Keratinocyte (primary cell): ENCODE data around the gene LTBP2. TPM values are rescaled to one million over a fixed set of nuclear protein-coding genes. Genes with fewer than 3 reads are reported as not detected.
A peak's percentile ranks its signal among the peaks of the same experiment; 100 is the strongest.

ENCODE experiments used
- DNase-seq: peaks from one replicate; pipeline ENCODE4 v3.0.0-alpha.2; 2011; ENCODE audit warnings: low read depth, missing footprints, low spot score
- FAIRE-seq: peaks from 2 replicates; lab custom pipeline; 2011; peaks lifted over from hg19 to GRCh38; lab: Jason Lieb, UNC
- H2AFZ ChIP-seq: 2 replicates; pipeline ENCODE4 v1.6.0; 2012; ENCODE audit warnings: low read length, control low read depth, inconsistent platforms; ENCODE audit not compliant: control insufficient read depth
- H3K27ac ChIP-seq: 2 replicates; pipeline ENCODE4 v1.5.1; 2011; ENCODE audit warnings: low read length; ENCODE audit not compliant: control insufficient read depth, insufficient read depth
- H3K27me3 ChIP-seq: 3 replicates; pipeline ENCODE4 v1.6.0; 2011; ENCODE audit warnings: low read length; ENCODE audit not compliant: control insufficient read depth, insufficient read depth; ENCODE audit errors: extremely low read depth
- H3K36me3 ChIP-seq, 2 experiments: 2 replicates in 1 of 2; 3 replicates in 1 of 2; pipeline ENCODE4 v1.5.1; 2011; ENCODE audit warnings: low read length in 2 of 2, mild to moderate bottlenecking in 1 of 2; ENCODE audit not compliant: control insufficient read depth in 2 of 2, insufficient read depth in 2 of 2; ENCODE audit errors: extremely low read depth in 1 of 2
- H3K4me1 ChIP-seq: 3 replicates; pipeline ENCODE4 v1.5.1; 2011; ENCODE audit warnings: low read length; ENCODE audit not compliant: control insufficient read depth, insufficient read depth; ENCODE audit errors: extremely low read depth
- H3K4me2 ChIP-seq: 3 replicates; pipeline ENCODE4 v1.6.0; 2011; ENCODE audit warnings: low read depth, low read length; ENCODE audit not compliant: control insufficient read depth, insufficient read depth; ENCODE audit errors: extremely low read depth
- H3K4me3 ChIP-seq, 3 experiments: fragments of 200-600 bp in 1 of 3; sonication (generic) in 1 of 3; 2 replicates in 2 of 3; 3 replicates in 1 of 3; pipeline ENCODE4 v1.5.1; 2011 to 2016; ENCODE audit warnings: low read length in 3 of 3, mild to moderate bottlenecking in 3 of 3, control low read depth in 2 of 3, inconsistent platforms in 1 of 3, low read depth in 1 of 3, mixed read lengths in 1 of 3, mixed run types in 1 of 3, moderate library complexity in 1 of 3; ENCODE audit not compliant: control insufficient read depth in 2 of 3, insufficient read depth in 2 of 3; ENCODE audit errors: extremely low read depth in 1 of 3
- H3K79me2 ChIP-seq: 2 replicates; pipeline ENCODE4 v1.6.0; 2012; ENCODE audit warnings: low read length; ENCODE audit not compliant: control insufficient read depth, insufficient read depth
- H3K9ac ChIP-seq: 3 replicates; pipeline ENCODE4 v1.6.0; 2011; ENCODE audit warnings: low read length; ENCODE audit not compliant: control insufficient read depth, insufficient read depth; ENCODE audit errors: extremely low read depth
- H3K9me1 ChIP-seq: 3 replicates; pipeline ENCODE4 v1.6.0; 2011; ENCODE audit warnings: low read length; ENCODE audit not compliant: control insufficient read depth, insufficient read depth; ENCODE audit errors: extremely low read depth
- H3K9me3 ChIP-seq: 2 replicates; pipeline ENCODE4 v1.5.1; 2012; ENCODE audit warnings: low read depth, low read length; ENCODE audit not compliant: control insufficient read depth
- H4K20me1 ChIP-seq: 3 replicates; pipeline ENCODE4 v1.6.0; 2011; ENCODE audit warnings: low read length; ENCODE audit not compliant: control insufficient read depth, insufficient read depth; ENCODE audit errors: extremely low read depth
- EZH2 ChIP-seq: IDR thresholded peaks from one replicate; pipeline ENCODE4 v1.6.1; 2012; ENCODE audit warnings: inconsistent platforms, mild to moderate bottlenecking, low read length, moderate library complexity
- dilution Hi-C: fragments of 300-500 bp; cut with MboI; formaldehyde crosslinking; loops from one replicate; pipeline ENCODE4 v1.7.0; 2020; ENCODE audit warnings: low sequenced_read_pairs; ENCODE audit not compliant: extremely low pct_ligation_motif_present
- polyA plus RNA-seq, 5 experiments: library from polyadenylated mRNA; depleted of rRNA in 3 of 5; stranded (reverse) in 3 of 5; stranded (forward) in 1 of 5; unstranded in 1 of 5; fragments of >200 nt; gene quantifications; 1 replicate in 1 of 5; 2 replicates in 3 of 5; 3 replicates in 1 of 5; pipeline versions ENCODE4 v1.2.1 to v1.2.3, GENCODE V29; 2011 to 2012; ENCODE audit warnings: missing spikeins in 2 of 5, low read depth in 1 of 5, low replicate concordance in 1 of 5
- TF ChIP-seq, protein P1 (sequence below), 3 experiments: IDR thresholded peaks in 1 of 3; conservative IDR thresholded peaks in 1 of 3; optimal IDR thresholded peaks in 1 of 3; 2 replicates in 2 of 3; 3 replicates in 1 of 3; pipeline versions ENCODE3 to v1.5.1; 2011; ENCODE audit warnings: low read length in 3 of 3, mild to moderate bottlenecking in 3 of 3, moderate library complexity in 2 of 3, control low read depth in 1 of 3, inconsistent platforms in 1 of 3; ENCODE audit not compliant: insufficient read depth in 2 of 3; ENCODE audit errors: extremely low read depth in 1 of 3

The LTBP2 gene
- polyA plus RNA-seq, 1 donor (not counting 4 experiments of a cell fraction or from before 2014, with no cell fraction given): 23.9 TPM

DNA sequence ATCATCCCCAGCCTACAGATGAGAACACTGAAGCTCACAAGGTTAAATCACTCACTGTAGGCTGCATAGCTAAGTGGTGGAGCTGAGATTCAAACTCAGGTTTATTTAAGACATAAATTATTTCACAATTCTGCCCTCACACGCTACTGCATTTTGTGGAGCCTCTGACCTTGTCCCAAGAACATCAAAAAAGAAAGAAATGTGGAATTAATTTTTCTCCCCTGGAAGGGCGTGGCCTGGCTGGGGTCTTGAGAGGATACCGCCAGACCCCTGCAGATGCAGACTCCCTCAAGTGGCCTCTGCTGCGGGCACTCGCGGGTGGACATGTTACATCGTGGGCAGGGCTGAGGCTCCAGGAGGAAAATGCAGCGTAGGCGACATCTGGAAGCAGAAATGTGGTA lies 40.6 kb downstream of the LTBP2 start:
- Histone ChIP-seq H3K9ac (peak overlapping the region; percentile 61), H3K27me3 (no peaks in the 10 kb centered on the region), H3K9me1 (peaks cover 2% of the 10 kb centered on the region), H3K36me3 (peaks cover 0 to 26% of the 10 kb centered on the region in 2 experiments), H3K9me3 (no peaks in the 10 kb centered on the region), H3K79me2 (peaks cover 13% of the 10 kb centered on the region), H4K20me1 (no peaks in the 10 kb centered on the region), H2AFZ (no peak overlapping the region), H3K4me2 (peak overlapping the region; percentile 61), H3K4me1 (peaks cover 86% of the 10 kb centered on the region), H3K27ac (peak overlapping the region; percentile 99), H3K4me3 (peak overlapping the region in 2 of 3 experiments; percentile 17 to 18)
- TF ChIP-seq EZH2: no peak
- TF ChIP-seq, protein P1, sequence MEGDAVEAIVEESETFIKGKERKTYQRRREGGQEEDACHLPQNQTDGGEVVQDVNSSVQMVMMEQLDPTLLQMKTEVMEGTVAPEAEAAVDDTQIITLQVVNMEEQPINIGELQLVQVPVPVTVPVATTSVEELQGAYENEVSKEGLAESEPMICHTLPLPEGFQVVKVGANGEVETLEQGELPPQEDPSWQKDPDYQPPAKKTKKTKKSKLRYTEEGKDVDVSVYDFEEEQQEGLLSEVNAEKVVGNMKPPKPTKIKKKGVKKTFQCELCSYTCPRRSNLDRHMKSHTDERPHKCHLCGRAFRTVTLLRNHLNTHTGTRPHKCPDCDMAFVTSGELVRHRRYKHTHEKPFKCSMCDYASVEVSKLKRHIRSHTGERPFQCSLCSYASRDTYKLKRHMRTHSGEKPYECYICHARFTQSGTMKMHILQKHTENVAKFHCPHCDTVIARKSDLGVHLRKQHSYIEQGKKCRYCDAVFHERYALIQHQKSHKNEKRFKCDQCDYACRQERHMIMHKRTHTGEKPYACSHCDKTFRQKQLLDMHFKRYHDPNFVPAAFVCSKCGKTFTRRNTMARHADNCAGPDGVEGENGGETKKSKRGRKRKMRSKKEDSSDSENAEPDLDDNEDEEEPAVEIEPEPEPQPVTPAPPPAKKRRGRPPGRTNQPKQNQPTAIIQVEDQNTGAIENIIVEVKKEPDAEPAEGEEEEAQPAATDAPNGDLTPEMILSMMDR (optimal IDR thresholded peaks at IDR 0.05 in 1 of 3, IDR thresholded peaks at IDR 0.05 in 1 of 3, conservative IDR thresholded peaks at IDR 0.05 in 1 of 3; ENCODE audit: extremely low read depth in 1 of 3, insufficient read depth in 2 of 3, low read length in 3 of 3): no peak
- DNase-seq (no peak), FAIRE-seq (no peak)
- dilution Hi-C loops: no loop called here

DNA sequence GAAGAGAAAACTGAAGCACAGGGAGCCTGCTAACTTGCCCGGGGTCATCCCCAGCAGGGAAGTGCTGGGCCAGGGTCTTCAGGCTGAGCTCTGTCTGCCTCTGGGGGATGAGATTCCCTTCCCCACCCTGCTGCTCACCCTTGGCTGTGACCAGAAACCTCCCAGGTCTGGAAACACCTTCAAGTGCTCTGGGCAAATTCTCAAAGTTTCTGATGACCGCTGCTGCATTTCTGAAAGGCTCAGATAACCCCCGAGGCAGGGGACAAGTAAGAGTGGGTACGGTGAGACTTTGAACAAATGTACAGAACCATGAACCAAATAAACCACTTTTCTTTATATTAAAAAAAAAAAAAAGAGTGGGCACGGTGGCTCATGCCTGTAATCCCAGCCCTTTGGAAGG lies 41.3 kb downstream of the LTBP2 start:
- no peak overlapping the region for H2AFZ ChIP-seq
- no peak for DNase-seq
- dilution Hi-C loops: no loop called here
- H3K9ac ChIP-seq: peak overlapping the region; percentile 61
- H3K4me2 ChIP-seq: peak overlapping the region; percentile 76
- peak overlapping the region in 1 of 3 experiments; percentile 12 for H3K4me3 ChIP-seq
- H3K79me2 ChIP-seq: peaks cover 14% of the 10 kb centered on the region
- FAIRE-seq: no peak
- H3K27ac ChIP-seq: peak overlapping the region; percentile 99
- no peaks in the 10 kb centered on the region for H3K27me3 ChIP-seq
- no peak for TF ChIP-seq EZH2
- TF ChIP-seq, protein P1 (optimal IDR thresholded peaks at IDR 0.05 in 1 of 3, IDR thresholded peaks at IDR 0.05 in 1 of 3, conservative IDR thresholded peaks at IDR 0.05 in 1 of 3; ENCODE audit: extremely low read depth in 1 of 3, insufficient read depth in 2 of 3, low read length in 3 of 3): no peak
- H3K36me3 ChIP-seq: peaks cover 1 to 25% of the 10 kb centered on the region in 2 experiments
- peaks cover 2% of the 10 kb centered on the region for H3K9me1 ChIP-seq
- H3K9me3 ChIP-seq: no peaks in the 10 kb centered on the region
- no peaks in the 10 kb centered on the region for H4K20me1 ChIP-seq
- H3K4me1 ChIP-seq: peaks cover 93% of the 10 kb centered on the region
